ENCODE measurements around the gene NUDT19.
"Not testable (repeated sequence)": the region's sequence is repeated elsewhere in the genome, so short reads cannot be mapped to it uniquely, and the experiment has no call there.

Gene NUDT19

DNA sequence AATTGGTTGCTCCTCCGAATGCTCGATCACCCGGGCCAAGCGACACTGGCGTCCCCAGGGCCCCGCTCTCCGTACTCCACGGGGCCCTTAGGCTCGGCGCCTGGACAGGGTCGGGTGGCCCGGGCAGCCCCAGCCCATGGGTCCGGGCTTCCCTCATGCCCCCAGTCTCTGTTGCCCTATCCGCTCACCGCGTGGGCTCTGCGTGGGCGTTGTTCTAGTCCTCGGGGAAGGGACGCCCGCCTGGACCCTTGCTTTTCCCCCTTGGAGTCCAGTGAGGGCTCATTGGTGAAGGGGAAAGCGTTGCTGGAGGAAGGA, 29.3 kb downstream of the NUDT19 start:
- peaks cover 0 to 4% (median 0%) of the 10 kb centered on the region in 5 donors for H3K9me3 ChIP-seq (ENCODE audit: control insufficient read depth in 5 of 5, low read length in 5 of 5)
- no peaks in the 10 kb centered on the region for H3K4me1 ChIP-seq (ENCODE audit: control insufficient read depth in 5 of 5, insufficient read depth in 5 of 5, low read length in 5 of 5)
- H3K27me3 ChIP-seq (ENCODE audit: control insufficient read depth in 5 of 5, insufficient read depth in 4 of 5, low read length in 5 of 5), result no peaks in the 10 kb centered on the region
- H3K4me3 ChIP-seq (ENCODE audit: low read depth in 1 of 5, low read length in 5 of 5), result no peak overlapping the region
- H3K9ac ChIP-seq (ENCODE audit: low read length in 5 of 5), result no peak overlapping the region
- H3K36me3 ChIP-seq (ENCODE audit: control insufficient read depth in 5 of 5, insufficient read depth in 5 of 5, low read length in 5 of 5), result peaks cover 0 to 7% (median 0%) of the 10 kb centered on the region in 5 donors
- no peak overlapping the region for H3K27ac ChIP-seq (ENCODE audit: low read depth, low read length)

- Histone ChIP-seq H3K4me3 (ENCODE audit: low read depth in 1 of 5, low read length in 5 of 5) (no peak overlapping the region), H3K27me3 (ENCODE audit: control insufficient read depth in 5 of 5, insufficient read depth in 4 of 5, low read length in 5 of 5) (no peaks in the 10 kb centered on the region), H3K4me1 (ENCODE audit: control insufficient read depth in 5 of 5, insufficient read depth in 5 of 5, low read length in 5 of 5) (no peaks in the 10 kb centered on the region), H3K27ac (ENCODE audit: low read depth, low read length) (no peak overlapping the region), H3K36me3 (ENCODE audit: control insufficient read depth in 5 of 5, insufficient read depth in 5 of 5, low read length in 5 of 5) (no peaks in the 10 kb centered on the region), H3K9ac (ENCODE audit: low read length in 5 of 5) (no peak overlapping the region), H3K9me3 (ENCODE audit: control insufficient read depth in 5 of 5, low read length in 5 of 5) (no peaks in the 10 kb centered on the region)
Measured at GRCh38 chr19:32735936-32736335, 44.3 kb downstream of the NUDT19 start.

GRCh38 chr19:32743021-32743420, 51.4 kb downstream of the NUDT19 start:
- Histone ChIP-seq H3K4me1 (ENCODE audit: control insufficient read depth in 5 of 5, insufficient read depth in 5 of 5, low read length in 5 of 5) (no peaks in the 10 kb centered on the region), H3K4me3 (ENCODE audit: low read depth in 1 of 5, low read length in 5 of 5) (no peak overlapping the region), H3K9ac (ENCODE audit: low read length in 5 of 5) (no peak overlapping the region), H3K9me3 (ENCODE audit: control insufficient read depth in 5 of 5, low read length in 5 of 5) (no peaks in the 10 kb centered on the region), H3K27me3 (ENCODE audit: control insufficient read depth in 5 of 5, insufficient read depth in 4 of 5, low read length in 5 of 5) (peaks cover 0 to 2% (median under 1%) of the 10 kb centered on the region in 5 donors), H3K36me3 (ENCODE audit: control insufficient read depth in 5 of 5, insufficient read depth in 5 of 5, low read length in 5 of 5) (no peaks in the 10 kb centered on the region), H3K27ac (ENCODE audit: low read depth, low read length) (no peak overlapping the region)

- Histone ChIP-seq H3K27me3 (ENCODE audit: control insufficient read depth in 5 of 5, insufficient read depth in 4 of 5, low read length in 5 of 5) (peaks cover 0 to 5% (median 5%) of the 10 kb centered on the region in 5 donors), H3K4me3 (ENCODE audit: low read depth in 1 of 5, low read length in 5 of 5) (no peak overlapping the region), H3K4me1 (ENCODE audit: control insufficient read depth in 5 of 5, insufficient read depth in 5 of 5, low read length in 5 of 5) (no peaks in the 10 kb centered on the region), H3K36me3 (ENCODE audit: control insufficient read depth in 5 of 5, insufficient read depth in 5 of 5, low read length in 5 of 5) (no peaks in the 10 kb centered on the region), H3K9me3 (ENCODE audit: control insufficient read depth in 5 of 5, low read length in 5 of 5) (no peaks in the 10 kb centered on the region), H3K9ac (ENCODE audit: low read length in 5 of 5) (no peak overlapping the region), H3K27ac (ENCODE audit: low read depth, low read length) (no peak overlapping the region)
Measured at GRCh38 chr19:32743447-32743846, 51.8 kb downstream of the NUDT19 start.

DNA sequence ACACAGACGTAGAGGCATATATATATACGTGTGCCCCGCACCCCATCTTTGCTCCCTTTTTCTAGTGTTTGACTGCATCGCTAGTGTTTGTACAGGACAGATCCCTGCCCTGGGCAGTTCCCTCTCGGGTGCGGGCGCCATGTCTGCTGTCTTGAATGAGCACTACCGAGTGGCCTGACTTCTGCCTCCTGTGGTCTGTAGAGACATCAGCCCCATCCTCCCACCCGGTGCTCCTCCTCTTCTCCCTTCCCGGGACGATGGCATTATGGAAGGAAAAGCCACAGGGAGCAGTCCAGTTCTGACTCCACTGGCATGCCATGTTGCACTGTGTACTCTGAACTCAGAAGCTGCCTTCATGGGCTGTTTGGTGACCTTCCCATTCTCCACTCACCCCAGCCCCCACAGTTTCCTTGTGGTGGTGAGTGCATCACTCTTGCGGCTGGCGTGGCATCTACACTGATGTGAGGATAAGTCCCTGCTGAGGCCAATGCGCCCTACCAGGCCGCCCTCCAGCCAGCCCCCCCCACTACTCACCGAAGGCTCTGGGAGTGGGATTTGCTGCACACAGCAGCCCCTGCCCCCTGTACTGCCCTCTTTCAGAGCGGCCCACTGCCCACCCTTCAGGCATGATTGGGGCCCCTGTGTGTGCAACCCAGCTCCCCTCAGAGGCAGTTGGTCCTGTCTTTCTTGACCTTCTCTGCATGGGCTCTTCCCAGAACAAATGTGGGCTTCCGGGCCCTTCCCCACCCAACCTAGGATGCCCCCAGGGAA, 53.1 kb downstream of the NUDT19 start:
- Histone ChIP-seq H3K9me3 (ENCODE audit: control insufficient read depth in 5 of 5, low read length in 5 of 5) (no peaks in the 10 kb centered on the region), H3K4me3 (ENCODE audit: low read depth in 1 of 5, low read length in 5 of 5) (no peak overlapping the region), H3K27ac (ENCODE audit: low read depth, low read length) (no peak overlapping the region)

GRCh38 chr19:32745594-32746251, 54.1 kb downstream of the NUDT19 start:
- H3K4me1 ChIP-seq (ENCODE audit: control insufficient read depth in 5 of 5, insufficient read depth in 5 of 5, low read length in 5 of 5); H3K9me3 ChIP-seq (ENCODE audit: control insufficient read depth in 5 of 5, low read length in 5 of 5); H3K9ac ChIP-seq (ENCODE audit: low read length in 5 of 5); H3K36me3 ChIP-seq (ENCODE audit: control insufficient read depth in 5 of 5, insufficient read depth in 5 of 5, low read length in 5 of 5); H3K27ac ChIP-seq (ENCODE audit: low read depth, low read length); H3K4me3 ChIP-seq (ENCODE audit: low read depth in 1 of 5, low read length in 5 of 5): not testable (repeated sequence)
- H3K27me3 ChIP-seq (ENCODE audit: control insufficient read depth in 5 of 5, insufficient read depth in 4 of 5, low read length in 5 of 5), result peaks cover 0 to 16% (median 7%) of the 10 kb centered on the region in 5 donors

More for the DNA sequence above, 53.1 kb downstream of the NUDT19 start:
- Histone ChIP-seq H3K4me1 (ENCODE audit: control insufficient read depth in 5 of 5, insufficient read depth in 5 of 5, low read length in 5 of 5) (no peaks in the 10 kb centered on the region), H3K9ac (ENCODE audit: low read length in 5 of 5) (no peak overlapping the region), H3K27me3 (ENCODE audit: control insufficient read depth in 5 of 5, insufficient read depth in 4 of 5, low read length in 5 of 5) (peaks cover 0 to 16% (median 7%) of the 10 kb centered on the region in 5 donors), H3K36me3 (ENCODE audit: control insufficient read depth in 5 of 5, insufficient read depth in 5 of 5, low read length in 5 of 5) (no peaks in the 10 kb centered on the region)

- H3K36me3 ChIP-seq (ENCODE audit: control insufficient read depth in 5 of 5, insufficient read depth in 5 of 5, low read length in 5 of 5); H3K4me3 ChIP-seq (ENCODE audit: low read depth in 1 of 5, low read length in 5 of 5); H3K27ac ChIP-seq (ENCODE audit: low read depth, low read length); H3K9me3 ChIP-seq (ENCODE audit: control insufficient read depth in 5 of 5, low read length in 5 of 5); H3K9ac ChIP-seq (ENCODE audit: low read length in 5 of 5); H3K4me1 ChIP-seq (ENCODE audit: control insufficient read depth in 5 of 5, insufficient read depth in 5 of 5, low read length in 5 of 5): not testable (repeated sequence)
- H3K27me3 ChIP-seq (ENCODE audit: control insufficient read depth in 5 of 5, insufficient read depth in 4 of 5, low read length in 5 of 5), result peaks cover 0 to 16% (median 7%) of the 10 kb centered on the region in 5 donors
Measured at GRCh38 chr19:32746631-32747196, 55.1 kb downstream of the NUDT19 start.

- H3K27me3 ChIP-seq (ENCODE audit: control insufficient read depth in 5 of 5, insufficient read depth in 4 of 5, low read length in 5 of 5), result peaks cover 0 to 16% (median 7%) of the 10 kb centered on the region in 5 donors
- no peaks in the 10 kb centered on the region for H3K4me1 ChIP-seq (ENCODE audit: control insufficient read depth in 5 of 5, insufficient read depth in 5 of 5, low read length in 5 of 5)
Measured at GRCh38 chr19:32748497-32748896, 56.9 kb downstream of the NUDT19 start.

DNA sequence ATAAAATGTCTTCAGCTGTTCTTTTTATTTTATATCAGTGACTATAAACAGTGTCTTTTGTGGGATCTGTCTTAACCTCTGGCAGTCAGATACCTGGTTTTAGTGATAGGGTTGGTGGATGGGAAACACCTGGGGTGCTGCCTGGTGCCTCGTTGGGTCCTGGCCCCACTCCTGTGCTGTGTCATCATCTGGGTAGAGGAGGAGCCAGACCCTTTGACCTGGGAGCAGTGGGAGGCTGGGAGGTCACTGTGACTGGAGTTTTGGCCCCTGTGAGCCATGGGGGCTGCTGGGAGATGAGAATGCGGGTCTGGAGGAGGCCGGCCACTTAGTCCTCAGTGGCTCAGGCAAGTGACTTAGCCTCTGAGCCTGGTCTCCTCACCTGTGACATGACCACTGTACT, 57.3 kb downstream of the NUDT19 start:
- H3K36me3 ChIP-seq (ENCODE audit: control insufficient read depth in 5 of 5, insufficient read depth in 5 of 5, low read length in 5 of 5), result no peaks in the 10 kb centered on the region
- peaks cover 0 to 16% (median 7%) of the 10 kb centered on the region in 5 donors for H3K27me3 ChIP-seq (ENCODE audit: control insufficient read depth in 5 of 5, insufficient read depth in 4 of 5, low read length in 5 of 5)
- no peaks in the 10 kb centered on the region for H3K4me1 ChIP-seq (ENCODE audit: control insufficient read depth in 5 of 5, insufficient read depth in 5 of 5, low read length in 5 of 5)
- no peak overlapping the region for H3K9ac ChIP-seq (ENCODE audit: low read length in 5 of 5)
- H3K27ac ChIP-seq (ENCODE audit: low read depth, low read length), result no peak overlapping the region
- H3K4me3 ChIP-seq (ENCODE audit: low read depth in 1 of 5, low read length in 5 of 5), result no peak overlapping the region
- no peaks in the 10 kb centered on the region for H3K9me3 ChIP-seq (ENCODE audit: control insufficient read depth in 5 of 5, low read length in 5 of 5)

More at GRCh38 chr19:32748497-32748896, 56.9 kb downstream of the NUDT19 start:
- H3K27ac ChIP-seq (ENCODE audit: low read depth, low read length), result no peak overlapping the region
- H3K4me3 ChIP-seq (ENCODE audit: low read depth in 1 of 5, low read length in 5 of 5), result no peak overlapping the region
- H3K36me3 ChIP-seq (ENCODE audit: control insufficient read depth in 5 of 5, insufficient read depth in 5 of 5, low read length in 5 of 5), result no peaks in the 10 kb centered on the region
- no peaks in the 10 kb centered on the region for H3K9me3 ChIP-seq (ENCODE audit: control insufficient read depth in 5 of 5, low read length in 5 of 5)
- H3K9ac ChIP-seq (ENCODE audit: low read length in 5 of 5), result no peak overlapping the region

- no peaks in the 10 kb centered on the region for H3K4me1 ChIP-seq (ENCODE audit: control insufficient read depth in 5 of 5, insufficient read depth in 5 of 5, low read length in 5 of 5)
- no peak overlapping the region for H3K9ac ChIP-seq (ENCODE audit: low read length in 5 of 5)
- H3K9me3 ChIP-seq (ENCODE audit: control insufficient read depth in 5 of 5, low read length in 5 of 5), result no peaks in the 10 kb centered on the region
- no peaks in the 10 kb centered on the region for H3K36me3 ChIP-seq (ENCODE audit: control insufficient read depth in 5 of 5, insufficient read depth in 5 of 5, low read length in 5 of 5)
- H3K27me3 ChIP-seq (ENCODE audit: control insufficient read depth in 5 of 5, insufficient read depth in 4 of 5, low read length in 5 of 5), result peaks cover 0 to 16% (median 7%) of the 10 kb centered on the region in 5 donors
- no peak overlapping the region for H3K4me3 ChIP-seq (ENCODE audit: low read depth in 1 of 5, low read length in 5 of 5)
- no peak overlapping the region for H3K27ac ChIP-seq (ENCODE audit: low read depth, low read length)
Measured at GRCh38 chr19:32749361-32749760, 57.7 kb downstream of the NUDT19 start.

All from subcutaneous abdominal adipose tissue (tissue), 5 donors.